Activated T-cell treated with anti-CD3 and anti-CD28 coated beads for 4 hours (primary cell): Measurements from ENCODE around the gene PRAME.

Experiments
- DNase-seq: peaks from one replicate; pipeline ENCODE4 v3.0.0-alpha.2; 2020

PRAME gene

DNA sequence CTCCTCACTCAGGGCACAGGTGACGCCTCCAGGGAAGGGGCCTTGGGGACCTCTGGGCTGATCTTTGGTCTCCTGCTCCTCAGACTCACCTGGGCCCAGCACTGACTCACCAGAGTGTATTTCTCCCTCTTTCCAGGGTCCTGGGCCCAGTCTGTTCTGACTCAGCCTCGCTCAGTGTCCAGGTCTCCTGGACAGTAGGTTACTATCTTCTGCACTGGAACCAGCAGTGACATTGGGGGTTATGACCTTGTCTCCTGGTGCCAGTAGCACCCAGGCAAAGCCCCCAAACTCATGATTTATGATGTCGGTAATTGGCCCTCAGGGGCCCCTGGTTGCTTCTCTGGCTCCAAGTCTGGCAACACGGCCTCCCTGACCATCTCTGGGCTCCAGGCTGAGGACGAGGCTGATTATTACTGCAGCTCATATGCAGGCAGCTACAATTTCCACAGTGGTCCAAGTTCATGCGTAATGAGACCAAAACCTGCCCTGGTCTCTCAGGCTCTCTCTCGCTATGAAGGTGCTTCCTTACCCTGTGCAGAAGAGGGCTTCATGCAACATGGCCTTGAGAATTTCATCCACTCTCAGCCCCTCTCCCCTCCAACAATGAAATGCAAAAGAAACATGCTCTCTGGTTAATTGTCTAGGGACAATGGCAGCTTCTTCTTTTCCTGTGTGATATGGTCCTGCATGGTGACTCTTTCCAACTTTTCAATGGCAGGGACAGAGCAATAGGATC is 21.0 kb upstream of the PRAME start:
- DNase-seq = no peak

DNA sequence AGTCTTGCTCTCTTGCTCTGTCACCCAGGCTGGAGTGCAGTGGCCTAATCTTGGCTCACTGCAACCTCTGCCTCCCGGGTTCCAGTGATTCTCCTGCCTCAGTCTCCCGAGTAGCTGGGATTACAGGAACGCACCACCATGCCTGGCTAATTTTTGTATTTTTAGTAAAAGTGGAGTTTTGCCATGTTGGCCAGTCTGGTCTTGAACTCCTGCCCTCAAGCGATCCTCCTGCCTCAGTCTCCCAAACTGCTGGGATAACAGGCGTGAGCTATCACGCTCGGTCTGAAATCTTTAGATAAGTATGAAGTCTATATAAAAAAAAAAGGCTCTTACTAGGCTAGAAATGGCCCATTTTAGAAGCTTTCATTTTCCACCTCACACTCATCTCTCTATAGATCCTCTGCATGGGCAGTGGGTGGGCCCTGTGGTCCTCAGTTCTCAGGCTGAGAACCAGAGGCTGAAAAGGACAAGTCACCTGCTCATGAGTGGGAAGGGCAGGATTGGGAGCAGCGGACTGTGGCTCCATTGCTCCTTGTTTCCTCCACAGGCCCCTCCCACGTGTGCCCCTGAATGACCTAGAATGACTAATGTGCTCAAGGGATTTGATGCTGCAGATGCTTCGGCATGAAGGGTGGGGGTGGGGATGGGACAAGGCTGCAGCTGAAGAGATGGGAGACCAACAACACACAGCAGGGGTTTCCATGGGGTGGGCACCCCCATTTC is 19.8 kb upstream of the PRAME start:
- no peak for DNase-seq

DNA sequence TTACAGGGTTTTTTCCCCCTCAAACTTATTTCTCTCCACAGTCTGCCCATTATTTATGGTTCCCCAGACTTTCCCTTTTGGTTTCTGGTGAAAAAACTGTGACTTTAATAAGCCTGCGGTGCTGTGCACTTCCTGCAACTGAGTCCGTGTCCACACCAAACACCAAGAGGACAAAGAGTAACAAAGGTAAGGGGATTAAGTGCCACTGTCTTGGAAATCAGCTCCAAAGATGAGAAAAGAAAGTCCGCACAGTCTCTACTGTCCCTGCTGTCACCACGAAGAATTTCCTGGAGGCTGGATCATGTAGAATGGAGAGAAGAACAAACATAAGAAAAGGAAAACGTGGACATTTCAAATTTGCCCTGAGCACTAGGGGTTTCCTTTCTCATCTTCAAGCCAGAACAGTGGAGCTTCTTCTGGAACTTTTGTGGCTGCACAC is 17.9 kb upstream of the PRAME start:
- no peak for DNase-seq

DNA sequence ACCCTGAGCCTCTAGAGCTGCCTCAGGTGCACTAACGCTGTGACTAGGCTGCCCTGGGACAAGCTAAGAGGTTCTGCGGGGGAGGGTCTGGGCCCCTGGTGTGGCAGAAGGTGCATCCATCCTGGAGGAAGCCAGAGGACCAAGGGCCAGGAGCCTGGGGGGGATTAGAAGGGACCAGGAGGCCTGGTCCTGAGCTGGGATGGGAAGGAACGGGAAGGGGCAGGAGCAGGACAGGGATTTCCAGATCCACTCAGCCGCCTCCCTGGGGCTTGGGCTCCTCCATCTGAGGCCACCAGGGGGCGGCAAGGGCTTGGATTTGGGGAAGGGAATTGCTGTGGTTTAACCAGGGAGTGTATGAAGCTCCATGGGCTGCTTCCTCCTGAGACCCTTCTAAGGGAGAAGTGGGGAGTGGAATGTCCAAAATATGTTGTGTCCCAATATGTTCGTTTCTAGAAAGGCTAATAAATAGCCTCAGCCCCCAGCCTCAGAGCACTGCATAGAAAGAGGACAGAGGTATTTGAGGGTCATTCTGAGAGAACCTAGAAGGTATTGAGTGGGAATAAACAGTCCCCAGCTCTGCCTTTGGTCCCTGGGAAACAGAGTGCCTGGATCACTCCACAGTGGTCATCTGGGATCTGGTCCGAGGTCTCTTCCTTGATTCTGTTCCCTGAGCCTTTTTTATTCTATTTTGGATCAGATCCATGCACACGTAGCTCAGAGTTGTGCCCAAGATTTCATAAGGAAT is 17.4 kb upstream of the PRAME start:
- peak; percentile 13 for DNase-seq

DNA sequence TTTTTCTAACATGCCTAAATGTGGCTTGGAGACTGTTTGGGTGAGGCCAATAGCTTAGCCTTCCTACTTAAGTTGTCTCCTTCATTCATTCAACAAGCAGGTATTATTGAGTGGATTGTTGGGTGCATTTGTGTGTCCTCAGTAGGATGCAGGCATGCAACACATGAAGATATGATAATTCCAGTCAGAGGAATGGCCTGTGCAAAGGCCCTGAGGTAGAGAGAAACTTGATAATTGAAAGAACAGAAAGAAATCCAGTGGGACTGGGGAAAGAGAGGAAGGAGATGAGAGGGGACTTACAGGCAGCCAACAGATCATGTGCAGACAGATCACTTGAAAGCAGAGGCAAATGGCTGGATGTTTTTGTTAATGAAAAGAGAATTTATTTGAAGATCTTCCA is 15.3 kb upstream of the PRAME start:
- no peak for DNase-seq

DNA sequence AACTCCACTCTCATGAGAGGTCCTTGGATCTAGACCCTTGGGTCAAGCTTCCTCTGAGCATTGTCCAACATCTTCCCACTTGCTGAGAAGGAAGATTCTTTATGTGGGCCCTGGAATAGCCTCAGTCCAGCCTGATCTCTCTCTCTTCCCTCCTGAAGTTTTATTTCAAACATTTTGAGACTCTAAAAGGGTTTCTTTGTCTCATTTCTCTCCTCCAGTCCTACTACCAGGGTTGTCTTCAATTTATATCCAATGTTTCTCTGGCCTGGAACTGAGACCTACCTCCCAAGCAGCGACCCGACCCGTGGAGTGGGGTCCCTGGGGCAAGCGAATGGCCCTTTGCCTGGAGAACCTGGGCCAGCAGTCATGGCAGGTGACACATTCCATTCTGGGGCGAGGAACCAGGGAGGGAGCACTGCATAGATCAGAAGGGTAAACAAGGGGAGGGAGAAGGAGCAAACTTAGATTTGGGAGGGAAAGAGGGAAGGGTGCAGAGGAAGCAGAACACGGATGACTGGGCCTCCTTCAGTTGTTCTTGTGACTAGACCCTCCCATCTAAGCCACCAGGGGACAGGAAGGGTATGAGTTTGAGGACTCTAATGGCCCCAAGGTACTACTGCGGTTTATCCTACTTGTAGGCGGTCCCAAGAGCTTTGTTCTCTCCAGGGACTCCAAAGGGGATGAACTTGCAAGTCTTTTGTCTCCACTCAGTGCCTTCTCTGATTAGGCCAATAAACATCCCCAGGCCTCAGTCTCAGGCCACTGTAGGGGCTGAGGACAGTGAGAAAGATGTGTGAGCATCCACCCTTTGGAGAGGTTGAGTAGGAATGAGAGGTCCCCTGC is 14.2 kb upstream of the PRAME start:
- no peak for DNase-seq

DNA sequence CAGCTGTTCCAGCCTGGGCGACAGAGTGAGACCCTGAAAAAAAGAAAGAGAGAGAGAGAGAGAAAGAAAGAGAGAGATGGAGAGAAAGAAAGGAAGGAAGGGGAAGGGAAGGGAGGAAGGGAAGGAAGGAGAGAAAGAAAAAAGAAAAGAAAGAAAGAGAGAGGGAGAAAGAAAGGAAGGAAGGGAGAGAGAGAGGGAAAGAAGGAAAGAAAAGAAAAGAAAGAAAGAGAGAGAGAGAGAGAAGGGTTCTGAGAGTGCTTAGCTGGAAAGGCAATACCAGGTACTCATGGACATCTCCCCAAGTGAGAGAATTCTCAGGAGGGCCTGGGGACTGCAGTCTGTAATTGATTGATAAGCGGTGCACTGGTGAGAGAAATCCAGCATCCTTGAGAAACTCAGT is 12.8 kb upstream of the PRAME start:
- DNase-seq = no peak

DNA sequence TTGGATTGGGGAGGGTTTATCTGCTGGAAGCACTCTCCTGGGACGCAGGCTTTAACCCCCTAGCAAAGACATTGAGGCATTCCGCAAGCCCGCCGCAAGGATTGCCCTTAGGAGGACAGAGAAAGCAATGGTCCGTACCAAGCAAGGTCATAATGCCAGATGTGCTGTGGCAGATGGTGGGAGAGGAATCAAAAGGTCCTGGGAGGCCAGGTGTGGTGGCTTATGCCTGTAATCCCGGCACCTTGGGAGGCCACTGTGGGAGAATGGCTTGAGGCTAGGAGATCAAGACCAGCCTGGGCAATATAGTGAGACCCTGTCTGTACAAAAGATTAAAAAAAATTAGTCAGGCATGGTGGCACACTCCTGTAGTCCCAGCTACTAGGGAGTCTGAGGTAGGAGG is 12.4 kb upstream of the PRAME start:
- no peak for DNase-seq

DNA sequence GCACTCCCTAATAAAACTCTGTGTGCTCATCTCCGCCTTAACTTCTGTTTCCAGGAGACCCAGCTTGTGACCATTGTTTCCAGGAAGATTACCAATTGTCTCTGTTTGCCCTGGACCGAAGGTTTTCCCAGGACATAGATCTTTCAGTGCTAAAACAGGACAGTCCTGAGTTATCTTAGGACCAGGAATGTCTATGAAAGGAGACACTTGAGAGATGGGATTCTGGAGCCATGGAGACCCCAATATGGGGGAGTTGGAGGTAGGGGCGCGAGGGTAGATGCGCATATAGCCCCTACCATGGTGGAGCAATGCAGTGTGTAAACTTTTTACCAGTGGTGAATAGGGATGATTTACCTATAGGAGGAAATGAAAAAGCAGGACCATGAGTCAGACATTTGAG is 10.2 kb upstream of the PRAME start:
- DNase-seq = no peak

DNA sequence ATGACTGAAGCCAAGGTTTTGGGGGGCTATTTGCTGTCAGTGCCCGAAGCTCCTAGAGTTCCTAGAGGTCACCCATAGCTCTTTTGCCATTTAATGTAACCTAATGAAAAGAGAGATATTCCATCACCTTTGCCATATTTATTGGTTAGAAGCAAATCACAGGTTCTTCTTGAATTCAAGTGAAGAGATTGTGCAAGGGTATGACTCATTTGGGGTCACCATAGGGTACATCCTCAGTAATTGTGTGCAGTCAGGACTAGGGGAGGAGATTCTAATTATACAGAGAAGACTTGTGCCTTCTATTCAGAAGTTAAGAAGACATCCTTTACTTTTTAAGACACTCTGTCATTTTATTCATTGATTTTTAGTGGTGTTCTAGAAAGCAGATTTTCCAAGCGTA is 6.9 kb upstream of the PRAME start:
- no peak for DNase-seq

DNA sequence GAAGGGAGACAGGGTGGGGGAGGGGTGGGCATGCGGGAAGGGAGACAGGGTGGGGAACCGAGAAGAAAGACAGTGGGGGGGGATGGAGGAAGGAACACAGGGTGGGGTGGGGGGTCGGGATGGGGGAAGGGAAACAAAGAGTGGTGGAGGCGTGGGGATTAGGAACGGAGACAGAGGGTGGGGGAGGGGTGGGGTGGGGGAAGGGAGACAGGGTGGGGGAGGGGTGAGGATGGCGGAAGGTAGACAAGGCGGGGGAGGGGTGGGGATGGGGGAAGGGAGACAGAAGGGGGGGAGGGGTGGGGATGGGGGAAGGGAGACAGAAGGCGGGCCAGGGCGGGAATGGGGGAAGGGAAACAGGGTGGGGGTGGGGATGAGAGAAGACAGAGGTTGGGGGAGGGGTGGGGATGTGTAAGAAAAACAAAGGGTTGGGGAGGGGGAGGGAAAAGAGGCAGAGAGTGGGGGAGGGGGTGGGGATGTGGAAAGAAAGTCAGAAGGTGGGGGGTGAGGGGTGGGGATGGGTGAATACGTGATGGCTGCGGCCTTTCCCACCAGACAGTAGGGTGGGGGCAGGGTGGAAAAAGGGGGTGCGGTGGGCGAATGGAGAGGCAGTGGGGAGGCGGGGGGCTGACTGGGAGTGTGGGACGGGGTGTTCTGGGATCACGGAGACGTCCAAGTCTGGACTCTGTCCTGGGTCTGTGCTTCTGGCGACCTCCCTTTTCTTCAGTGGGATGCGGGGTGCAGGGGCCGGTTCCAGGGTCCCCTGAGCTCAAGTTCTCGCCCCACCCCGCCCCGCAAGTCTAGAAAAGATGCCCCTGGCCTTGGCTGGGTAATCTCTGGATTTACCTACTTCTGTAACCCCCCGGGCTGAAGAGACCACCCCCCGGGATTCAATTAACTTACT is 744 bp downstream of the PRAME start:
- no peak for DNase-seq

DNA sequence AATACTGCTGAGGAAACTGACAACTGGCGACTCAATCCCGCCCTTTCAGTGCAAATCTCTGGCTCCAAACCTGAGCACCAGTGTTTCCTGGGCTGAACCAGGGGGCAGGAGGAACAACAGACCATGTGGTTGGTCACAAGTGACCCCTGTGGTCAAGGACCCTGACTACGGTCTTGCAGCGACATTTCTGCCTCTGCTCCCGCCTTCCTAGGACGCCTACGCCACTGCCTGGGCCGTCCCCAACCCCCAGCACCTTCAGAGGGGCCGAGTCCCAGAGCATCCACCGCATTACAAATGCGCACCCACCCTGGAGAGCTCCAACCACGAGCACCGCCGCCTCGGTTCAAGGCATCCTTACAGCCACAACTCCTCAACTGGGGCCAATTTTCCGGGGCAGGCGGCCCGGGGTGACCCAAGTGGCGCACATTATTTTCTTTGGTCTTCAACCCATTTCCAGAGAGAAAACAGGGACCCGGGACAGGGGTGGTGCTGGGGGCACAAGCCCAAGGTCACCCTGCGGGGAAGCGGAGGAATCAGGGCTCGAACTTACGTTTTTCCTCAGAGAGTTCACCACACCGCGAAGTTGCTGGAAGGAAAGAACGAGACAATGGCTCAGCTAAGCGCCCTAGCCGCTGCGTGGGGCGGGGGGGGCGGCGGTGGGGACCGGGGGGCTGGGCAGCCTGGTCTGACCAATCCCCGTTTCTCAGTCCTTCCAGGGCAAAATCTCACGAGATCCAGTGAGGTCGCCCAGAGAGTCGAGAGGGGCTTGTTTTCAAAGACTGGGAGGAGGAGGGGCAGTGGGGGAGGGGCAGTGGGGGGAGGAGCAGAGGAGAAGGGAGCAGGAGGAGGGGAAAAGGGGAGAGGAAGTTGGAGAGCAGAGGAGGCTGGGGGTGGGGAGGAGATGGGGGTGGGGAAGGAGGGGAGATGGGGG is 1.8 kb downstream of the PRAME start:
- no peak for DNase-seq

DNA sequence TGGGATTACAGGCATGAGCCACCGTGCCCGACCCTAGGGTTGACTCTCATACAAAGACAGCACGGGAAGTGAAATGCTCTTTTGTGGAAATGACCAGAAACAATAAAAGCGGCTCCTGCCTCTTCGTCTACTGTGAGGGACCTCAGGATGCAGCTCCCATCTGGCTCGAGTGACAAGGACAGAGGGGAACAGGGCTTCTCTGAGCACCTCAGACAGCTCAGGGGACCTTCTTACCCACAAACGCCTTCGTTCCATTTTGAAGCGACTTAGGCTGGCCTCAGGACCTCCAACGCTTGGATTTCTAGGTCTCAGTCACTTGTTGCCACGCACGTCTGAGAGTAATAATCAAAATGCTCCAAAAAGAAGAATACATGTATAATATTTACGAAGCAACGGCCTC is 2.5 kb downstream of the PRAME start:
- no peak for DNase-seq

DNA sequence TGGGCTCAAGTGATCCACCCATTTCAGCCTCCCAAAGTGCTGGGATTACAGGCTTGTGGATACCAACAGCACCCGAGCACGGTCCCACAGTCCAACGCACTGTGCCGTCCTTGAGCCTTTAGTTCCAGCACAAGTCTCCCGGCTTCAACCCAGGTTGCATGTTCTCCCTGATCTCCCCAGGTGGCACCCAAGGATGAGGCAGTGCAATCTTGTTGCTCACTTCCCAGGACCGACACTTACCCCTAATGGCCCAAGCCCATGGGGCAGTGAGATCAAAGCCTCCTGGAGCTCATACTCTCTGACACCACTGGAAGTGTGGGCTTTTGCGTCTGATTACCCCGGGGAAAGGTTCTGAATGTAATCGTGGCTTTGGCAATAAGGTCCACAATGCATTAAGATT is 3.5 kb downstream of the PRAME start:
- DNase-seq = no peak

DNA sequence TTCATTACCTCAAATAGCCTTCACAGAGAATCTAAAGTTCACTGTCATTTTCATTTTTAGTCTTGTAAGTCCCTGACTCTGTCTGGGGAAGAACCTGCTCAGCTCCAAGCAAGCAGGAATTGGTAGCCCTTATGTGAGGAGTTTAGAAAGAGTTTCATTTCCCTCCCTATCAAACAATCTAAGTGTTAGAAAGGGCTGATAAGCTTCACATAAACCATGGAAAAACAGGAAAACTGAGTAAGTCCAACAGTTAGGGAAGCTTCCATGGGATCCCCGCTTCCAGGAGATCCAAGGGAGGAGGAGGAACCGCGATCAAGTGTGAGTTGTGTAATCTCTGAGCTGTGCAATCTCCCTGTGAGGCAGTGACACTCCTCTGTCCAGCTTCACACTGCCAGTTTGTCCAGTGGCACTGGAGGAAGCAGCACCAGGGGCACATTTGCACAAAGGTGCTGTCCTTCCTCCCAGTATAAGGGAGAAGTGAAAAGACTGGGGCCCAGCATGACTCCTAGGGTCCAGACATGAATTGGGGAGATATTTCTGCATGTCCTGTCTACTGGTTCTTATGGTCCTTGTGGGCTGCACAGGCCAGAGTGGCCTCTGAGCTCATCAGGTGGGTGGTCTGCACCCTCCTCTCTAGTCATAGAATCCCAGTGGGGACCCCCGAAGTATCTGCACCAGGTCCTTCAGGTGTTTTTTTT is 4.3 kb downstream of the PRAME start:
- DNase-seq = no peak

DNA sequence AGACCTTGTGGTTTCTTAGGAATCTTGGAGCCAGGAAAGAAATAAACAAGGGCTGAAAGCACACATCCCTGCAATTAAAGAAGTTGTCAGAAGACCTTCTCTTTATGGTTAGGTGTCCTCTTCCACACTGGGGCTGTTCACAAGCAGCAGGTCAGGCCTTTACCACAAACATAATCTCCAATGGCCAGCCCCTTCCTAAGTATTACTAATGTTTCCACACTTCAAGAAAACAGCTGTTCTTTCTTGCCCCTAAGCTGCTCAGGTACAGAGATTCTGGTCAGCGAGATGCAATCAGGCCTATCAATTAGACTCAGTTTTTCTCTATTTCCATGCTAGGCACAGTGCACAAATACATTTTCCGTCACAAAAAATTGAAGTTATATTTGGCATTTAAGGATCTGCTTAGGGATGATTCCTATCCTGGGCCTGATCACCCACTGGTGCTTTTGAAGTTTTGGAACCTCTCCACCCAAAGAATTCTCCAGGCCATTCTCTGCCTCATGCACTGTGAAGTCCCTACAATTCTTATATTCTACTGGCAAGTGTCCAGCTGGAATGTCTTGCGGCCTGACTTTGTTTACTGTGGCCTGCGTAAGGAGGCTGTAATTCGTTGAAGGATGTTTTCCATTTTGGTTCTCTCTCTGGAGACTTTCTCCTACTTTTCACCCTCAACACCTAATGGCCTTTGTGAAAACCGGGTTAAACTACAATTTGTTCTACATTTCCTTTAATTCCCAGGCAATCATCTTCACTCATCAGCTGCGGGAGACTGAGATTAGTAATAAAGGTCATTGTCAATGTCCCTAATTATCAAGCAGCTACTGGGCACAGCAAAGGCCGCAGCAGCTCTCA is 5.1 kb downstream of the PRAME start:
- DNase-seq = no peak

DNA sequence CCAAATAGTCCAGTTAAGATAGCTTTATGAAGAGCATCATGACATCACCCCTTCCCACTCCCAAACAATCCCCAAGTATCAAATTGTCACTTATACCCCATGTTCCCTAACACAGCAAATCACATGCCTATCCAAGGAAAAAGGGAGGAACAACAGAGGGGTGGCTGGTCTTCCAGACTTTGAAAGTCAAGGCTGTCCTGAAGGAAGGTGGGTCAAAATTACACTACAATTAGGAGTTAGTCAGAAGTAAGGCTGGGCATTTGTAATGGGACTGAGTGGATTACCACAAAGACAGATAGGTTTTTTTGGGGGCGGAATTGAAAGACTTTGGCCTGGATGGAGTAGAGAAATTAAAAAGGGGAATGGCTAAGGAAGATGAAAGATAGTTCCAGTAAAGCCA is 5.9 kb downstream of the PRAME start:
- no peak for DNase-seq

DNA sequence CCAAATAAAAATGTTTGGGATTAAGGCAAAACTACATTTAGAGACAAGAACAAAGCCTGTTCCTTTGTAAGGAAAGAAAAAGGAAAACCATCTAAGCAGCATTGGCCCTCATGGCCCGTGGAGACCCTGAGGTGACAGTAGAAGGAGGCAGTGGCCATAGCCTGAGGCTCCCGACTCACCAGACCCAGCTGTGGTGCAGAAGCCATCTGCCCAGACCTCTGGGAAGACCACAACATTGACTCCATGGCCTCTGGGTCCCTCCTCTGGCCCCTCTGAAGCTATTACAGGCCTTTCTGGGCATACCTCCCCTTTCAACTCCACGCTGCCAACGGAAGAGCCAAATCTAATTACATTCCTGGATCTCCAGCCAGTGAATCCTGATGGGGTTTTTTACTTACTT is 6.4 kb downstream of the PRAME start:
- DNase-seq = no peak

DNA sequence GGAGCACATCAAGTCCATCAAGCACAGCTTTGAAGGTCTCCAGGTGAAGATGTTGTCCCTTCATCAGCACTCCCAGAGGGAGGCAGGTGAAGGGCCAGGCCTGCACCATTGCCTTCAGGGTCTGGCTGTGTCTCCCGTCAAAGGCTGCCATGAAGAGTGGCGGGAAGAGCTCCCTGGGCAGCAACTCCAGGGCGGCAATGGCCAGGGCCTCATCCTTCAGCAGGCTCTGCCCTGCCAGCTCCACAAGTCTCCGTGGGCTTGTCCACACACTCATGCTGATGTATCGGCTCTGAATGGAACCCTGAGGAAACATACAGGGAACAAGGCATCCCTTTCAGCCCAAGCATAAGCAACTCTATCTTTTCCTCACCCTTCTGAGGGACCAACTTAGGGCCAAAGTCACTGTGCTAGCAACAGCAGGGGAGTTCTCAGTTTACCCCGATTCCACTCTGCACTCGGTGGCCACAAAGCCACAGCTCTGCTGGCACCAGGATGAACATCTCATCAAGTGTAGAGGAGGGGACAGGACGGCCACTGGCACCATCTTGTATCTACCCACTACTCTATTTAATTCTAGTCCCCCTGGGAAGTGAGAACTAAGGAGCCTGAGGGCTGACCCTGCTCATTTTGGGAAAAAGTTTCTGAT is 8.2 kb downstream of the PRAME start:
- DNase-seq = no peak
